ENCODE results near the gene OR4E1.

- TF ChIP-seq CTCF (IDR thresholded peaks at IDR 0.05; ENCODE audit: poor library complexity) (no peak), EZH2phosphoT487 (IDR thresholded peaks at IDR 0.05; ENCODE audit: low read depth, severe bottlenecking, unreplicated experiment) (no peak)
Observed at GRCh38 chr14:21634840-21635239, 38.8 kb downstream of the OR4E1 start, which contains the start of gene OR10G2.
